GM21717 (cell line): Measurements from ENCODE around the gene SYT15.
"Not testable (repeated sequence)": the region's sequence is repeated elsewhere in the genome, so short reads cannot be mapped to it uniquely, and the experiment has no call there.

ENCODE experiments used
- ATAC-seq: cut with Tn5 transposase; IDR thresholded peaks from one replicate; pipeline ENCODE4 v1.9.1; 2021; ENCODE audit warnings: mild to moderate bottlenecking, moderate library complexity; ENCODE audit not compliant: unreplicated experiment

Gene SYT15

GRCh38 chr10:46555713-46556514 lies 23.0 kb upstream of the SYT15 start:
- no peak for ATAC-seq

DNA sequence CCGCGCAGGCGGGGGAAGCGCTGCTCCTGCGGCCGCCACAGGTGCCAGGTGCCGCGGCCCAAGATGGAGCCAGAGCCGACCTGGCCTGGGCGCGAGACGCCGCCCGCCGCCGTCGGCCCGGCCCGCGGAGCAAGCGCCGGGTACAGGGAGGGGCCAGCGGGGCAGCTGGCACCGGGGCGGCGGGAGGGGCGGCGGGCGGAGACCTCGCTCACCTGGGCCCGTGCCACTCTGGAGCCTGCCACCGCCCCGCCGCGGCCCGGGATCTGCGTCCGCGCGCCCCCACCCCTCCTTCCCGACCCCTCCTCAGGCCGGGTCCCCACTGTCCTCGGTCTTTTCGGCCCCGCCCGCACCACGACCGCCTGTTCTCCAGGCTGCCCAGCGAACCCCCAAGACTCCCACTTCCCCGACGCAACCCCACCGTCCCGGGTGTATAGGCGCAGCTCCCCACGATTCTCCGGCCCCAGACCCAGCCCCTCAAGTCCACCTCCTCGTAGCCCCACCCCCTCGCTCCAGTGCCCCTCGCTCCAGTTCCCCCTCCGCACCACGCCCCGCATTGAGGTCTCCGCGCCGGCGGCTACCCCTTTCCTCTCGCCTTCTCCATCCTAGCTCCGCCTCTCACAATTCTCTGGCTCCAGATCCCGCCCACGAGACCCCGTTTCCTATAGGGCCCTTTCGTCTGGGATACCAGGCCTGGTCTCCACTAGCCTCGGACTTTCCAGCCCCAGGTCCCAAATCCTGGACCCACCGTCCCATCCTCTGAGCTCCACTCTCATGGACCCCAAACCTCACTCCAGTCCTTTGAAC lies 22.2 kb upstream of the SYT15 start, which contains the start of gene GPRIN2:
Gene GPRIN2, minus strand, starts transcription at position 144 of the 804 bp plus-strand sequence. CDS start 5,922 bp downstream, outside the sequence.
- no peak for ATAC-seq

DNA sequence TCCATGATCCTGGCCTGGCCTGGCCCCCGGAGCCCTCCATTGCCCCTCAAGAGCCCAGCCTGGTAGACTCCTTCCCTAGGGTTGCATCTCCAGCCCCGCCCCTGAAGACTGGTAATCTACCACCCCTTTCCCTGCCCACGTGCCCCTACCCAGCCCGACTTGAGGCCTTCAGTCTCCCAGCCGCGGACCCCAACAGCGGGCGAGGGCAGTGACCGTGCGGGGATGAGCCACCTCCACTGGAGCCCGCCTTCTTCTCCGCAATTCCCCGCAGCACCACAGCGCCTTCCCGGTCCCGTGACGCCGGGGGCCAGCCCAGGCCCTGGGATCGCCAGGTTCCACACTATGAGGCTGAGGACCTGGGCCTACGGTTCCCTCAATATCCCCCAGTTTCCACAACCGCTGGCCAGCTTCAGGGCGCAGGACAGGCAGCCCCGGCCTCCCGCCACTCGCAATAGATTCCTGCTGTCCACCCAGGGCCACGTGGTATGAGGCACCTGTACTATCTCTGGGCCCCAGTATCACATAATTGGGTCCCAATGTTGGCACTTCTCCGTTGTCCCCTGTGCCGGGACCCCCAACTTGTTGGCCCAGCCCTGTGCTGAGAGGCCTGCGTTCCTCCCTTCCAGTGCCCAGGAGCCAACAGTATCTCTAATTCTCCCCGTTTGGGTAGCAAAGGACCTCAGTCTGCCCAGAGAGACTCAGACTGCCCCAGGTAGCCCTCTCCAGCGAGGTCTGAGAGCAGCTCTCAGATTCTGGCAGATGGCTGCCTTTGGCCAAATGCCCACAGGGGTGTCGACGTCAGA lies 21.4 kb upstream of the SYT15 start:
- ATAC-seq, result no peak

- no peak for ATAC-seq
These were observed 20.9 kb upstream of the SYT15 start for GRCh38 chr10:46558122-46558391.

- ATAC-seq, result no peak
These were observed 20.3 kb upstream of the SYT15 start for GRCh38 chr10:46558392-46559185.

DNA sequence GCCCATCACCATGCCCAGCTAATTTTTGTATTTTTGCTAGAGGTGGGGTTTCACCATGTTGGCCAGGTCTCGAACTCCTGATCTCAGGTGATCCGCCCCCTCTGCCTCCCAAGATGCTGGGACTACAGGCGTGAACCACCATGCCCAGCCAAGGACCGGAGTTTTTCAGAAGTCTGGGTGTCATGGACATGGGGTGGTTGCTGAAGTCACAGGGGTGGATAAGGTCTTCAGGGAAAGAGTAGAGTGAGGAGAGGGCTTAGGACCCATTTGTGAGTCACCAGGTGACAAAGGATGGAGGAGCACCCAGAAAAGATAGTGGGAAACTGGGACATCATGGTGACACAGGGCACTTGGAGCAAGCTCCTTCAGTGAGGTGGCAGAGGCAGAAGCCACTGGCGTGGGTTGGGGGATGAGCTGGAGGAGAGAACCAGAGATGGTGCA lies 19.7 kb upstream of the SYT15 start:
- no peak for ATAC-seq

DNA sequence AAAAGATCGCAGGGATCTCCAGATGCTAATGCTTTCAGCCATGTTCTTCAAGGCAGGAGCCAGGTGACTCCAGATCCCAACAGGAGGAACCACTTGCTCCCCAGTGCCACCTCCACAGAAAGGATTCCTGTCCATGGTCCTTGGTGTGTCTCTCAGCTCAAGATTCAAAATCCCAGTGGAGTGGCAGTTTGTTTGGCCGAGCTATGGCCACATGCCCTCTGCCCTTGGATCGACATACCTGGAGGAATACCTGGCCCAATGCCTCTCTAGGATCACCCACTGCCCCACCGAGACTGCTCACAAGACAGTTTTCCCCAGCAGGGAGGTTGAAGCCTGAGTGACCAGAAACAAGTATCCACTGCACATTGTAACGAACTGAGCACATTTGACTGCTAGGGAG lies 18.5 kb upstream of the SYT15 start:
- ATAC-seq, result no peak

DNA sequence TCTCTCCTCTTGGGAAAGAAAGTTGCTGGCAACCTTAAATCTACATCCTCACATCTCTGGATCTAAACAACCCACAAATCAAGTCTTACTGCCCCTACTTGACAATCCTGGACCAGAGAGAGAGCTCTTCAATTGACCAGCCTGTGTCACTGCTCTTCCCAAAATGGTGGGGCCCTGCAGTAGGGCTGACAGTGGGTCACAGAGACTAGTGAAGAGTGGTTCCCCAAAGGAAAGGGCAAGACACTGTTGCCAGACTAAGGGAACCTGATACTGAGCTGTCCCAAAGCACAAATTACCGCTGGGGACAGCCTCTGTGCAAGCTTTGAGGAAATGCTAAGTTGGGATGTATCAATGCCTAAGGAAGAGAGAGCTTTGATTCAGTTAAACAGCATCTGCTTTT lies 18.0 kb upstream of the SYT15 start:
- ATAC-seq, result no peak

GRCh38 chr10:46565591-46566332 lies 13.2 kb upstream of the SYT15 start:
- ATAC-seq, result peak; percentile 63

DNA sequence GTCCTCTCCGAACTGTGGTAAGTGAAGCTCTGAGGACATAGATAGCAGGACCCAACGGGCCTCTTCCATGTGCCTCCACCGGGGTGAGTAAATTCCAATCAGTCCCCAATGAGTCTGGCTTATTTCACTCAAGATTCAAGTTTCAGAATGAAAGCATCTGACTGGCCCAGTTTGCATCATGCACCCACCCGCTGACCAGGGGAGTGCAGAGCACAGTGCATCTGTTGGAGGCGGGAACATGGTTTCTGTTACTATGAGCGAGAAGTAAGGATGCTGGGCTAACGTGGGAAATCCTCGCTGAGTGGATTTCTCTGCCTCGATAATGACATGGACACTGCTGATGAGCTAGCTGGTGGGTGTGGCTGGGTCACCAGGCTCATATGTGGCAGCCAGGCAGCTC lies 11.8 kb upstream of the SYT15 start:
- ATAC-seq, result not testable (repeated sequence)

DNA sequence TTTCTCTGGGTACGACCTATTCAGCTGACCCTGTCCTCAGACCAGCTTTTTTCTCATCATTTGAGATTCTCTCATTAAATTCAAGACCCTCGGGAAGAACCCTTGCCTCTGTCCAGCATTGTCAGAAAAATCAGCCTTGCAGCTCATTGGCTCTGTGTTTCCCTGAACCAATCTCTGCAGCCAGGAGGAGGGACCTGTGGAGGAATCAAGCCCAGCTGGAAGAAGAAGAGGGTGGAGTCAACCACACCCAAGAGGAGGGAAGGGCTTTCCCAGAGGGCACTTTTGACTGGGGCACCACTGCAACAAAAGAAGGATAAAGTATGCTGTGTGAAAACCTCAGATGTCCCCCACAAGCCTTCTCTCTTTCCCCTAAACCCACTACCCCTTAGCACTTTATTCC lies 8.3 kb upstream of the SYT15 start:
- not testable (repeated sequence) for ATAC-seq

DNA sequence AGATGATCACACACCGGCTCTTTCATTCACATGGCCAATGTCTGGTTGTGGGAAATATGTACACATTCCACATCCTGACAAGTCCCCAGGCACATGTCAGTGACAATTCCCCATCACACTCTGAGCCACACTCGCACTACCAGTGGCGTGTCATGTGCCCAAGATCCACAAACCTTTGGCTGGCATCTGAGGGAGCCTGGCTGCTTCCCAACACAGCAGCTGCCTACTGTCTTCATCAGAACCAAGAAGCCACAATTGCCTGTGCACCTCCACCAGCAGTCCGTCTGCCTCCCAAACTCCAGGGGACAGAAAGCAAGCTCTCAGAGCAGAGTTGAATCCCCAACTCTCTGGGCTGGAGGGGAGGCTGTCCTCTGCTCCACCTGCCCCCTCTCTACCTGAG lies 6.2 kb upstream of the SYT15 start:
- not testable (repeated sequence) for ATAC-seq

- ATAC-seq, result not testable (repeated sequence)
These were observed 5.6 kb upstream of the SYT15 start for GRCh38 chr10:46573314-46573713.

DNA sequence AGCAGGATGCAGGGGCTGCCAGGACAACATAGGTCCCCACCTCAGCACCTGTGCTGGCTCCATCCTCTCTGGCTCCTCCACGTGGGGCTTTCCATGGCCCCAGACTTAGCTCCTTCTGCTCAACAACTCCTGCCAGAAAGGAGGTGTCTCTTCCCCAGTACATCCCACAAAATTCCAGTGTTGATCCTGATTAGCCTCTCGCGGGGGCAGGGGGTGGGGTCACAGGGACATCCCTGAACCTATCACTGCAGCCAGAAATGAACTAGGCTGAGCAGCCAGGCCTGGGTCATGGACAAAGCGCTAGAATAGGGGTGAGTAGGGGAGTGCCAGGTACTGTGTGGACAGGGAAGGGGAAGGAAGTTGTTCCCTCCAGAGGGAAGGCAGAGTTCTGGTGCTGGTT lies 5.0 kb upstream of the SYT15 start:
- not testable (repeated sequence) for ATAC-seq

- not testable (repeated sequence) for ATAC-seq
These were observed 1.1 kb upstream of the SYT15 start for GRCh38 chr10:46577624-46578473.

DNA sequence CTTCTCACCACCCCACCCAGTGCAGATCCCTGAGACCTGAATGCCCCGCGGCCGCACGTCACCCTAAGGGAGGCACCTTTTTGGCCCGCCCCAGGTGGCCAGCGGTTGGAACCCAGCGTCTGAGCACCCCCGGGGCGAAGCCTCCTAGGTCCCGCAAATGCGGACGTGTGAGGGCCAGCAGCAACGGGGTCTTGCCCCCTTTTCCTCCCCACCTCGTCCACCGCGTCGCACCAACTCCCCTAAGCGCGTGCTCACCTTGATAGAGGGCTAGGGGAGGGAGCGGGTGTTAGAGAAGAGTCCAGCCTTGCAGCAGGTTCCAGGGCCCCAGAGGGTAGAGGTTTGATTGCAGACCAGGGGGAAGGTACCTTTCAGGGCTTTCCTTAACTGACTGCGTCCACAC lies 450 bp downstream of the SYT15 start:
- not testable (repeated sequence) for ATAC-seq

- not testable (repeated sequence) for ATAC-seq
These were observed 3.1 kb downstream of the SYT15 start for GRCh38 chr10:46581997-46582396.

DNA sequence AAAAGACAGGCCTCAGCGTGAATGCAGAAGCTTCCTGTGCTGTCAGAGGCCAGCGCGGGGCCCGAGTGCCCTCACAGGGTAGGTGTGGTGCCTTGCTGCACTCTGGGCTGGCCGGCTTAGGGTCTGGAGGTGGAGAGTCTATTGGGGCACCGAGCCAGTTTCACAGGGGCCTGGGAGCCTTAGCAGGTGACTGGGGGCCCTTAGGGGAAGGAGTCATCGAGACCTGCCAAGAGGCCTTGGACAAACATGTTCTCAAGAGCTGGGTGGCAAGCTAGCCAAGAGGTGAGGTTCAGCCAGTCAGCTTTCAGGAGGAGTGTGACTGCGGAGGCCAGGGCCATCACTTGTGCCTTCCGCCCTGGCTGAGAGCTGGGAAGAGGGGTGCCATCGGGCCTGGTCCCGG lies 3.6 kb downstream of the SYT15 start:
- not testable (repeated sequence) for ATAC-seq

GRCh38 chr10:46584196-46584595 lies 5.3 kb downstream of the SYT15 start:
- ATAC-seq, result not testable (repeated sequence)
